ENCODE measurements around the gene SPATA24.

SPATA24 gene

GRCh38 chr5:139438707-139439012 lies 34.8 kb upstream of the SPATA24 start:
- peak overlapping the region; percentile 38 to 96 for H3K27ac ChIP-seq (ENCODE audit: low read depth in 2 of 2, low read length in 2 of 2)
- no peaks in the 10 kb centered on the region for H3K36me3 ChIP-seq (ENCODE audit: control insufficient read depth in 2 of 2, insufficient read depth in 2 of 2, low read length in 2 of 2)
- peak overlapping the region in 1 of 2 donors; percentile 42 for H3K9ac ChIP-seq (ENCODE audit: low read depth in 1 of 2, low read length in 2 of 2)
- no peaks in the 10 kb centered on the region for H3K9me3 ChIP-seq (ENCODE audit: control insufficient read depth in 2 of 2, low read length in 2 of 2)
- H3K27me3 ChIP-seq (ENCODE audit: control insufficient read depth in 2 of 2, insufficient read depth in 2 of 2, low read length in 2 of 2), result no peaks in the 10 kb centered on the region
- H3K4me3 ChIP-seq (ENCODE audit: low read length in 2 of 2), result peak overlapping the region; percentile 84 to 92
- H3K4me1 ChIP-seq (ENCODE audit: control insufficient read depth in 2 of 2, insufficient read depth in 2 of 2, low read length in 2 of 2), result peaks cover 4 to 5% of the 10 kb centered on the region in 2 donors

GRCh38 chr5:139435676-139436075 lies 31.8 kb upstream of the SPATA24 start:
- Histone ChIP-seq H3K9me3 (ENCODE audit: control insufficient read depth in 2 of 2, low read length in 2 of 2) (no peaks in the 10 kb centered on the region), H3K4me3 (ENCODE audit: low read length in 2 of 2) (no peak overlapping the region), H3K9ac (ENCODE audit: low read depth in 1 of 2, low read length in 2 of 2) (no peak overlapping the region), H3K27ac (ENCODE audit: low read depth in 2 of 2, low read length in 2 of 2) (no peak overlapping the region), H3K36me3 (ENCODE audit: control insufficient read depth in 2 of 2, insufficient read depth in 2 of 2, low read length in 2 of 2) (no peaks in the 10 kb centered on the region), H3K4me1 (ENCODE audit: control insufficient read depth in 2 of 2, insufficient read depth in 2 of 2, low read length in 2 of 2) (peaks cover 4 to 5% of the 10 kb centered on the region in 2 donors), H3K27me3 (ENCODE audit: control insufficient read depth in 2 of 2, insufficient read depth in 2 of 2, low read length in 2 of 2) (no peaks in the 10 kb centered on the region)

- no peak overlapping the region for H3K9ac ChIP-seq (ENCODE audit: low read depth in 1 of 2, low read length in 2 of 2)
- H3K36me3 ChIP-seq (ENCODE audit: control insufficient read depth in 2 of 2, insufficient read depth in 2 of 2, low read length in 2 of 2), result no peaks in the 10 kb centered on the region
- H3K4me1 ChIP-seq (ENCODE audit: control insufficient read depth in 2 of 2, insufficient read depth in 2 of 2, low read length in 2 of 2), result no peaks in the 10 kb centered on the region
- H3K27me3 ChIP-seq (ENCODE audit: control insufficient read depth in 2 of 2, insufficient read depth in 2 of 2, low read length in 2 of 2), result no peaks in the 10 kb centered on the region
- H3K27ac ChIP-seq (ENCODE audit: low read depth in 2 of 2, low read length in 2 of 2), result no peak overlapping the region
- H3K9me3 ChIP-seq (ENCODE audit: control insufficient read depth in 2 of 2, low read length in 2 of 2), result no peaks in the 10 kb centered on the region
- no peak overlapping the region for H3K4me3 ChIP-seq (ENCODE audit: low read length in 2 of 2)
Measured at GRCh38 chr5:139431706-139432105, 27.8 kb upstream of the SPATA24 start.

GRCh38 chr5:139430015-139430414 lies 26.1 kb upstream of the SPATA24 start:
- Histone ChIP-seq H3K36me3 (ENCODE audit: control insufficient read depth in 2 of 2, insufficient read depth in 2 of 2, low read length in 2 of 2) (peaks cover 0 to 2% of the 10 kb centered on the region in 2 donors), H3K27ac (ENCODE audit: low read depth in 2 of 2, low read length in 2 of 2) (no peak overlapping the region), H3K9me3 (ENCODE audit: control insufficient read depth in 2 of 2, low read length in 2 of 2) (no peaks in the 10 kb centered on the region), H3K4me3 (ENCODE audit: low read length in 2 of 2) (no peak overlapping the region), H3K9ac (ENCODE audit: low read depth in 1 of 2, low read length in 2 of 2) (no peak overlapping the region), H3K27me3 (ENCODE audit: control insufficient read depth in 2 of 2, insufficient read depth in 2 of 2, low read length in 2 of 2) (no peaks in the 10 kb centered on the region), H3K4me1 (ENCODE audit: control insufficient read depth in 2 of 2, insufficient read depth in 2 of 2, low read length in 2 of 2) (no peaks in the 10 kb centered on the region)

GRCh38 chr5:139426203-139426885 lies 22.5 kb upstream of the SPATA24 start:
- H3K4me1 ChIP-seq (ENCODE audit: control insufficient read depth in 2 of 2, insufficient read depth in 2 of 2, low read length in 2 of 2), result no peaks in the 10 kb centered on the region
- H3K36me3 ChIP-seq (ENCODE audit: control insufficient read depth in 2 of 2, insufficient read depth in 2 of 2, low read length in 2 of 2), result peaks cover 0 to 4% of the 10 kb centered on the region in 2 donors
- H3K9ac ChIP-seq (ENCODE audit: low read depth in 1 of 2, low read length in 2 of 2), result no peak overlapping the region
- no peak overlapping the region for H3K4me3 ChIP-seq (ENCODE audit: low read length in 2 of 2)
- H3K9me3 ChIP-seq (ENCODE audit: control insufficient read depth in 2 of 2, low read length in 2 of 2), result no peaks in the 10 kb centered on the region
- H3K27me3 ChIP-seq (ENCODE audit: control insufficient read depth in 2 of 2, insufficient read depth in 2 of 2, low read length in 2 of 2), result no peaks in the 10 kb centered on the region
- no peak overlapping the region for H3K27ac ChIP-seq (ENCODE audit: low read depth in 2 of 2, low read length in 2 of 2)

- Histone ChIP-seq H3K27ac (ENCODE audit: low read depth in 2 of 2, low read length in 2 of 2) (no peak overlapping the region), H3K9me3 (ENCODE audit: control insufficient read depth in 2 of 2, low read length in 2 of 2) (no peaks in the 10 kb centered on the region), H3K9ac (ENCODE audit: low read depth in 1 of 2, low read length in 2 of 2) (no peak overlapping the region), H3K4me1 (ENCODE audit: control insufficient read depth in 2 of 2, insufficient read depth in 2 of 2, low read length in 2 of 2) (no peaks in the 10 kb centered on the region), H3K36me3 (ENCODE audit: control insufficient read depth in 2 of 2, insufficient read depth in 2 of 2, low read length in 2 of 2) (peaks cover 0 to 4% of the 10 kb centered on the region in 2 donors), H3K27me3 (ENCODE audit: control insufficient read depth in 2 of 2, insufficient read depth in 2 of 2, low read length in 2 of 2) (no peaks in the 10 kb centered on the region), H3K4me3 (ENCODE audit: low read length in 2 of 2) (no peak overlapping the region)
Measured at GRCh38 chr5:139425497-139425896, 21.6 kb upstream of the SPATA24 start.

- H3K36me3 ChIP-seq (ENCODE audit: control insufficient read depth in 2 of 2, insufficient read depth in 2 of 2, low read length in 2 of 2), result peaks cover 3 to 4% of the 10 kb centered on the region in 2 donors
Measured at GRCh38 chr5:139422307-139422893, 18.5 kb upstream of the SPATA24 start.

GRCh38 chr5:139419226-139420192 lies 15.6 kb upstream of the SPATA24 start:
- Histone ChIP-seq H3K9me3 (ENCODE audit: control insufficient read depth in 2 of 2, low read length in 2 of 2) (no peaks in the 10 kb centered on the region), H3K9ac (ENCODE audit: low read depth in 1 of 2, low read length in 2 of 2) (peak overlapping the region in 1 of 2 donors; percentile 8), H3K4me3 (ENCODE audit: low read length in 2 of 2) (no peak overlapping the region), H3K4me1 (ENCODE audit: control insufficient read depth in 2 of 2, insufficient read depth in 2 of 2, low read length in 2 of 2) (peaks cover 21 to 49% of the 10 kb centered on the region in 2 donors), H3K27ac (ENCODE audit: low read depth in 2 of 2, low read length in 2 of 2) (peak overlapping the region; percentile 48 to 81), H3K36me3 (ENCODE audit: control insufficient read depth in 2 of 2, insufficient read depth in 2 of 2, low read length in 2 of 2) (peaks cover 0 to 3% of the 10 kb centered on the region in 2 donors), H3K27me3 (ENCODE audit: control insufficient read depth in 2 of 2, insufficient read depth in 2 of 2, low read length in 2 of 2) (no peaks in the 10 kb centered on the region)

More at GRCh38 chr5:139422307-139422893, 18.5 kb upstream of the SPATA24 start:
- Histone ChIP-seq H3K27ac (ENCODE audit: low read depth in 2 of 2, low read length in 2 of 2) (no peak overlapping the region), H3K4me3 (ENCODE audit: low read length in 2 of 2) (no peak overlapping the region), H3K9ac (ENCODE audit: low read depth in 1 of 2, low read length in 2 of 2) (no peak overlapping the region), H3K4me1 (ENCODE audit: control insufficient read depth in 2 of 2, insufficient read depth in 2 of 2, low read length in 2 of 2) (peaks cover 9 to 26% of the 10 kb centered on the region in 2 donors), H3K9me3 (ENCODE audit: control insufficient read depth in 2 of 2, low read length in 2 of 2) (no peaks in the 10 kb centered on the region), H3K27me3 (ENCODE audit: control insufficient read depth in 2 of 2, insufficient read depth in 2 of 2, low read length in 2 of 2) (no peaks in the 10 kb centered on the region)

- H3K27ac ChIP-seq (ENCODE audit: low read depth in 2 of 2, low read length in 2 of 2), result peak overlapping the region; percentile 48 to 81
- H3K4me1 ChIP-seq (ENCODE audit: control insufficient read depth in 2 of 2, insufficient read depth in 2 of 2, low read length in 2 of 2), result peaks cover 21 to 52% of the 10 kb centered on the region in 2 donors
- no peak overlapping the region for H3K4me3 ChIP-seq (ENCODE audit: low read length in 2 of 2)
Measured at GRCh38 chr5:139418793-139419192, 14.9 kb upstream of the SPATA24 start.

GRCh38 chr5:139417214-139417613 lies 13.3 kb upstream of the SPATA24 start:
- Histone ChIP-seq H3K4me3 (ENCODE audit: low read length in 2 of 2) (no peak overlapping the region), H3K4me1 (ENCODE audit: control insufficient read depth in 2 of 2, insufficient read depth in 2 of 2, low read length in 2 of 2) (peaks cover 21 to 52% of the 10 kb centered on the region in 2 donors), H3K9me3 (ENCODE audit: control insufficient read depth in 2 of 2, low read length in 2 of 2) (no peaks in the 10 kb centered on the region), H3K27me3 (ENCODE audit: control insufficient read depth in 2 of 2, insufficient read depth in 2 of 2, low read length in 2 of 2) (no peaks in the 10 kb centered on the region), H3K9ac (ENCODE audit: low read depth in 1 of 2, low read length in 2 of 2) (no peak overlapping the region), H3K27ac (ENCODE audit: low read depth in 2 of 2, low read length in 2 of 2) (no peak overlapping the region), H3K36me3 (ENCODE audit: control insufficient read depth in 2 of 2, insufficient read depth in 2 of 2, low read length in 2 of 2) (peaks cover 0 to 3% of the 10 kb centered on the region in 2 donors)

More at GRCh38 chr5:139418793-139419192, 14.9 kb upstream of the SPATA24 start:
- peaks cover 0 to 3% of the 10 kb centered on the region in 2 donors for H3K36me3 ChIP-seq (ENCODE audit: control insufficient read depth in 2 of 2, insufficient read depth in 2 of 2, low read length in 2 of 2)
- no peaks in the 10 kb centered on the region for H3K9me3 ChIP-seq (ENCODE audit: control insufficient read depth in 2 of 2, low read length in 2 of 2)
- peak overlapping the region in 1 of 2 donors; percentile 21 for H3K9ac ChIP-seq (ENCODE audit: low read depth in 1 of 2, low read length in 2 of 2)
- no peaks in the 10 kb centered on the region for H3K27me3 ChIP-seq (ENCODE audit: control insufficient read depth in 2 of 2, insufficient read depth in 2 of 2, low read length in 2 of 2)

Data from mucosa of rectum (tissue), 2 donors.